ENCODE results near the gene SLC6A9.

Gene SLC6A9

GRCh38 chr1:44059212-44059611 is 27.9 kb upstream of the SLC6A9 start:
- no peak overlapping the region for H3K4me3 ChIP-seq (replicated peaks; ENCODE audit: low read depth, low read length)
- TF ChIP-seq CTCF (IDR thresholded peaks at IDR 0.05; ENCODE audit: insufficient read depth, low read length, poor library complexity, severe bottlenecking), result no peak
- no peaks in the 10 kb centered on the region for H3K36me3 ChIP-seq (ENCODE audit: control insufficient read depth, insufficient read depth, low read length)
- H3K27me3 ChIP-seq (replicated peaks; ENCODE audit: control insufficient read depth, insufficient read depth, low read length), result no peaks in the 10 kb centered on the region
- DNase-seq (ENCODE audit: extremely low read depth, insufficient read length), result no peak

- Histone ChIP-seq H3K36me3 (ENCODE audit: control insufficient read depth, insufficient read depth, low read length) (no peaks in the 10 kb centered on the region), H3K4me3 (replicated peaks; ENCODE audit: low read depth, low read length) (no peak overlapping the region), H3K27me3 (replicated peaks; ENCODE audit: control insufficient read depth, insufficient read depth, low read length) (no peaks in the 10 kb centered on the region)
- no peak for DNase-seq (ENCODE audit: extremely low read depth, insufficient read length)
- no peak for TF ChIP-seq CTCF (IDR thresholded peaks at IDR 0.05; ENCODE audit: insufficient read depth, low read length, poor library complexity, severe bottlenecking)
Measured at GRCh38 chr1:44057293-44057692, 26.0 kb upstream of the SLC6A9 start.

- Histone ChIP-seq H3K27me3 (replicated peaks; ENCODE audit: control insufficient read depth, insufficient read depth, low read length) (no peaks in the 10 kb centered on the region), H3K36me3 (ENCODE audit: control insufficient read depth, insufficient read depth, low read length) (no peaks in the 10 kb centered on the region), H3K4me3 (replicated peaks; ENCODE audit: low read depth, low read length) (no peak overlapping the region)
- no peak for DNase-seq (ENCODE audit: extremely low read depth, insufficient read length)
- TF ChIP-seq CTCF (IDR thresholded peaks at IDR 0.05; ENCODE audit: insufficient read depth, low read length, poor library complexity, severe bottlenecking), result no peak
Measured at GRCh38 chr1:44053394-44053793, 22.1 kb upstream of the SLC6A9 start.

GRCh38 chr1:44050261-44050660 is 19.0 kb upstream of the SLC6A9 start:
- DNase-seq (ENCODE audit: extremely low read depth, insufficient read length), result no peak
- H3K36me3 ChIP-seq (ENCODE audit: control insufficient read depth, insufficient read depth, low read length), result no peaks in the 10 kb centered on the region
- no peak for TF ChIP-seq CTCF (IDR thresholded peaks at IDR 0.05; ENCODE audit: insufficient read depth, low read length, poor library complexity, severe bottlenecking)
- H3K27me3 ChIP-seq (replicated peaks; ENCODE audit: control insufficient read depth, insufficient read depth, low read length), result no peaks in the 10 kb centered on the region
- no peak overlapping the region for H3K4me3 ChIP-seq (replicated peaks; ENCODE audit: low read depth, low read length)

- no peak for TF ChIP-seq CTCF (IDR thresholded peaks at IDR 0.05; ENCODE audit: insufficient read depth, low read length, poor library complexity, severe bottlenecking)
- Histone ChIP-seq H3K27me3 (replicated peaks; ENCODE audit: control insufficient read depth, insufficient read depth, low read length) (no peaks in the 10 kb centered on the region), H3K36me3 (ENCODE audit: control insufficient read depth, insufficient read depth, low read length) (no peaks in the 10 kb centered on the region), H3K4me3 (replicated peaks; ENCODE audit: low read depth, low read length) (no peak overlapping the region)
- DNase-seq (ENCODE audit: extremely low read depth, insufficient read length), result no peak
Measured at GRCh38 chr1:44049839-44050238, 18.6 kb upstream of the SLC6A9 start.

GRCh38 chr1:44048532-44049215 is 17.4 kb upstream of the SLC6A9 start:
- Histone ChIP-seq H3K4me3 (replicated peaks; ENCODE audit: low read depth, low read length) (no peak overlapping the region), H3K27me3 (replicated peaks; ENCODE audit: control insufficient read depth, insufficient read depth, low read length) (no peaks in the 10 kb centered on the region), H3K36me3 (ENCODE audit: control insufficient read depth, insufficient read depth, low read length) (no peaks in the 10 kb centered on the region)
- no peak for TF ChIP-seq CTCF (IDR thresholded peaks at IDR 0.05; ENCODE audit: insufficient read depth, low read length, poor library complexity, severe bottlenecking)
- no peak for DNase-seq (ENCODE audit: extremely low read depth, insufficient read length)
